Lung (tissue), 12 donors: ENCODE results near the gene ARHGEF7. TPM values are rescaled to one million over a fixed set of nuclear protein-coding genes. Genes with fewer than 3 reads are reported as not detected.

Experiments
- ATAC-seq: fragments of 200-7000 bp; cut with Tn5 transposase; one replicate; pipeline ENCODE4 v1.9.1; 2020; ENCODE audit warnings: moderate number of reproducible peaks; ENCODE audit not compliant: insufficient read depth, low FRiP score
- DNase-seq, 3 donors: peaks; one replicate each; pipeline ENCODE4 v3.0.0-alpha.2; 2013 to 2017
- H3K27ac ChIP-seq, 2 donors: one replicate each; pipeline ENCODE4 v1.5.1; 2013; ENCODE audit warnings: mild to moderate bottlenecking in 2 of 2, moderate library complexity in 2 of 2, control low read depth in 1 of 2, inconsistent platforms in 1 of 2, low read depth in 1 of 2, low read length in 1 of 2
- H3K27me3 ChIP-seq, 3 donors: one replicate each; pipeline ENCODE4 v1.5.1; 2013; ENCODE audit warnings: low read length in 2 of 3; ENCODE audit not compliant: control insufficient read depth in 3 of 3, insufficient read depth in 3 of 3
- H3K36me3 ChIP-seq, 4 donors: one replicate each; pipeline ENCODE4 v1.5.1; 2013; ENCODE audit warnings: low read length in 4 of 4, mild to moderate bottlenecking in 1 of 4, moderate library complexity in 1 of 4; ENCODE audit not compliant: control insufficient read depth in 4 of 4, insufficient read depth in 4 of 4
- H3K4me1 ChIP-seq, 5 donors: one replicate each; pipeline ENCODE4 v1.5.1; 2013; ENCODE audit warnings: low read length in 5 of 5, mild to moderate bottlenecking in 2 of 5, moderate library complexity in 1 of 5; ENCODE audit not compliant: control insufficient read depth in 5 of 5, insufficient read depth in 5 of 5
- H3K4me3 ChIP-seq: one replicate; pipeline ENCODE4 v1.5.1; 2013; ENCODE audit warnings: mild to moderate bottlenecking, control low read depth, moderate library complexity
- H3K9ac ChIP-seq, 2 donors: one replicate each; pipeline ENCODE4 v1.5.1; 2013; ENCODE audit warnings: low read length in 2 of 2, control low read depth in 1 of 2; ENCODE audit not compliant: insufficient read depth in 1 of 2
- H3K9me3 ChIP-seq, 4 donors: one replicate each; pipeline ENCODE4 v1.5.1; 2013; ENCODE audit warnings: low read length in 3 of 4, mild to moderate bottlenecking in 1 of 4, moderate library complexity in 1 of 4; ENCODE audit not compliant: control insufficient read depth in 4 of 4, insufficient read depth in 3 of 4
- CTCF ChIP-seq: IDR thresholded peaks from 2 replicates; pipeline ENCODE4 v1.5.1; 2012; ENCODE audit warnings: mild to moderate bottlenecking; ENCODE audit errors: control extremely low read depth, extremely low read depth
- WGBS, 2 donors: extraction: QIAGEN DNeasy Blood & Tissue Kit; methylation state at CpG; one replicate each; pipeline ENCODE4 v1.1.7; 2013; 5-methylcytosine and 5-hydroxymethylcytosine counted together
- polyA plus RNA-seq, 2 donors: library from polyadenylated mRNA; stranded (reverse); fragments of 200-250 nt; gene quantifications; one replicate each; pipeline ENCODE4 v1.2.1, GENCODE V29; 2013
- total RNA-seq, 2 donors: library from RNA; depleted of rRNA in 1 of 2; stranded (reverse); fragments of >200 nt in 1 of 2; gene quantifications; one replicate each; pipeline ENCODE4 v1.2.1, GENCODE V29; 2014 to 2021
- donor health status: control.
- donor health status: control.
- donor health status: Bipolar disorder and iron deficiency.
- donor health status: healthy.
- donor health status: DM: yes; HTN: yes; CAD: no.

Gene ARHGEF7
- total and polyA plus RNA-seq, 4 donors: 20.9 to 143 (median 37.8) TPM

DNA sequence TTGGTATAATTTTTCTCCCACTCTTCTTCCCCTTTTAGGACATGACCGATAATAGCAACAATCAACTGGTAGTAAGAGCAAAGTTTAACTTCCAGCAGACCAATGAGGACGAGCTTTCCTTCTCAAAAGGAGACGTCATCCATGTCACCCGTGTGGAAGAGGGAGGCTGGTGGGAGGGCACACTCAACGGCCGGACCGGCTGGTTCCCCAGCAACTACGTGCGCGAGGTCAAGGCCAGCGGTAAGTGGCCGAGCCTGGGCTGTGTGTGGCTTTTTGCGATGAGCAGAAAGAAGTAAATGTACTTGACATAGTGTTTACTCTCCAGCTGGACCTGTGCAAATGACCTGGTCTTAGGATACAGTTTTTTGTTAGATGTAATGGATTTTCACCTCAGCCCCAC, 102.5 kb downstream of the ARHGEF7 start:
- no peaks in the 10 kb centered on the region for H3K9me3 ChIP-seq
- no peak for DNase-seq
- WGBS, 2 donors: 67 to 87% methylated on average over 13 of the region's 13 CpGs
- no peaks in the 10 kb centered on the region for H3K27me3 ChIP-seq
- no peak overlapping the region for H3K9ac ChIP-seq
- peak overlapping the region in 1 of 2 donors; percentile 45 for H3K27ac ChIP-seq
- H3K4me3 ChIP-seq: no peak overlapping the region
- H3K36me3 ChIP-seq: peaks cover 0 to 5% (median 0%) of the 10 kb centered on the region in 4 donors
- no peak for TF ChIP-seq CTCF
- ATAC-seq: no peak
- peaks cover 0 to 21% (median 5%) of the 10 kb centered on the region in 5 donors for H3K4me1 ChIP-seq

DNA sequence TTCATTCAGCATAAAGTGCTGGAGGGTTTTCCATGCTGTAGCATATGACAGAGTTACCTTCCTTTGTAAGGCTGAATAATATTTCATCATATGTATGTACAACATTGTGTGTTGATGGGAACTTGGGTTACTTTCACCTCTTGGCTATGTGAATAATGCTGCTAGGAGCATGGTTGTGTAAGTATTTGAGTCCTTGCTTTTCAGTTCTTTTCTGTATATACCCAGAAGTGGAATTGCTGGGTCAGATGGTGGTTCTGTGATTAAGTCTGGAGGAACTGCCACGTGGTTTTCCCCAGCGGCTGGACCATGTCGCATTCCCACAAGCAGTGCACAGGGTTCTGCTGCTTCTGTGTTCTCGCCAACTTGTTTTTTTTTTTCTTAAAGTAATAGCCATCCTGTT, 104.2 kb downstream of the ARHGEF7 start:
- Histone ChIP-seq H3K4me1 (peaks cover 0 to 16% (median 3%) of the 10 kb centered on the region in 5 donors), H3K27ac (no peak overlapping the region), H3K27me3 (no peaks in the 10 kb centered on the region), H3K36me3 (peaks cover 0 to 5% (median 0%) of the 10 kb centered on the region in 4 donors), H3K4me3 (no peak overlapping the region), H3K9me3 (no peaks in the 10 kb centered on the region), H3K9ac (no peak overlapping the region)
- DNase-seq: peak in 2 of 3 donors; percentile 28 to 63
- 53 to 55% methylated on average over 4 of the region's 4 CpGs for WGBS, 2 donors
- TF ChIP-seq CTCF: no peak
- ATAC-seq: no peak

DNA sequence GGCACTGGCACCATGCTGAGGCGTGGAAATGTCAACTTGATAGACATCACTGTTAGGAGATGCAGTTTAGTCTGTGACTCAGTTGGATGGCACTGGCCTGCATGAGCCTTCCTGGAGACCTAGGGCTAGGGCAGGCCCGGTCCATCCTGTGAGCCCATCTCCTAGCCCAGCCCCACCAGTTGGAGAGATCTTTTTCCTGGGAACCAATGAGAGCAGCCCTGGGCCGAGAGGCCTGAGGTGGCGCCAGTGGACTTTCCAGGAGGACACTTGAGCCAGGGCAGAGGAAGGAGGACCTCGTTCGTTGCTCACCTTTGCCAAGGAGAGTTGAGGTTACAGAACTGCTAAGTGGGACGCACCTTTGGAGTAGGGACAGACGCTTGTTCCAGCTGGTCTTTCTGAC, 104.8 kb downstream of the ARHGEF7 start:
- no peak overlapping the region for H3K4me3 ChIP-seq
- no peak overlapping the region for H3K9ac ChIP-seq
- no peak for DNase-seq
- no peaks in the 10 kb centered on the region for H3K27me3 ChIP-seq
- H3K9me3 ChIP-seq: no peaks in the 10 kb centered on the region
- TF ChIP-seq CTCF: no peak
- H3K36me3 ChIP-seq: peaks cover 0 to 5% (median 0%) of the 10 kb centered on the region in 4 donors
- WGBS, 2 donors: 73 to 82% methylated on average over 8 of the region's 8 CpGs
- H3K4me1 ChIP-seq: peaks cover 0 to 13% (median 3%) of the 10 kb centered on the region in 5 donors
- no peak for ATAC-seq
- peak overlapping the region in 1 of 2 donors; percentile 6 for H3K27ac ChIP-seq

- H3K9me3 ChIP-seq: no peaks in the 10 kb centered on the region
- H3K36me3 ChIP-seq: peaks cover 0 to 11% (median 4%) of the 10 kb centered on the region in 4 donors
- H3K4me3 ChIP-seq: no peak overlapping the region
- ATAC-seq (no peak), DNase-seq (no peak)
- 97% methylated on average over 6 of the region's 6 CpGs for WGBS, 2 donors
- no peak for TF ChIP-seq CTCF
- H3K27ac ChIP-seq: no peak overlapping the region
- no peak overlapping the region for H3K9ac ChIP-seq
- H3K4me1 ChIP-seq: peaks cover 0 to 8% (median under 1%) of the 10 kb centered on the region in 5 donors
- no peaks in the 10 kb centered on the region for H3K27me3 ChIP-seq
These were observed 110.1 kb downstream of the ARHGEF7 start for GRCh38 chr13:111225166-111225565.
